ENCODE results near the gene VIM. TPM values are rescaled to one million over a fixed set of nuclear protein-coding genes. Genes with fewer than 3 reads are reported as not detected.
"Not testable (repeated sequence)": the region's sequence is repeated elsewhere in the genome, so short reads cannot be mapped to it uniquely, and the experiment has no call there.

VIM gene
- total and polyA plus RNA-seq, 10 of the 15 experiments (the other 5 are each of a cell fraction or from before 2014, with no cell fraction given): 44.2 to 287 (median 188) TPM

DNA sequence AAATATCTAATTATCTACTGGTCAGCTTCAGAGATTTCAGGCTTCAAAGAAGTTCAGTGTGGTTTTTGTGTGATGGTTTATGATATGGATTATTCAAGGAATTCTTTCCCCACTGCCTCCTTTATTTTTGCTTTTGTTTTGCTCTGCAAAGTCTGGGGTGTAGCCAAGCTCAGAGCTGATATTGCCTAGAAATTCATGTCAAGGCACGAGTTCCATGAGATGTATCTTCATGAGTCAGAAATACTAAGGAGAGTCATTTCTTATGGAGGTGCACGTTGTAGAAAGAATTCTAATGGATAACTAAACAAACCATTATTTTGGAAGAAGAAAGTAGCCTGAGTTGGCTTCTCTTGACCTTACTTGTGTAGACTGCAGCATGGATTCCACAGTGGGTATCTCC is 37.4 kb downstream of the VIM start:
- DNase-seq (ENCODE audit: low read depth, low spot score) (no peak), ATAC-seq (no peak), FAIRE-seq (no peak)
- BruUV-seq (replicated peaks): no TSS peak
- TF ChIP-seq, protein P1, sequence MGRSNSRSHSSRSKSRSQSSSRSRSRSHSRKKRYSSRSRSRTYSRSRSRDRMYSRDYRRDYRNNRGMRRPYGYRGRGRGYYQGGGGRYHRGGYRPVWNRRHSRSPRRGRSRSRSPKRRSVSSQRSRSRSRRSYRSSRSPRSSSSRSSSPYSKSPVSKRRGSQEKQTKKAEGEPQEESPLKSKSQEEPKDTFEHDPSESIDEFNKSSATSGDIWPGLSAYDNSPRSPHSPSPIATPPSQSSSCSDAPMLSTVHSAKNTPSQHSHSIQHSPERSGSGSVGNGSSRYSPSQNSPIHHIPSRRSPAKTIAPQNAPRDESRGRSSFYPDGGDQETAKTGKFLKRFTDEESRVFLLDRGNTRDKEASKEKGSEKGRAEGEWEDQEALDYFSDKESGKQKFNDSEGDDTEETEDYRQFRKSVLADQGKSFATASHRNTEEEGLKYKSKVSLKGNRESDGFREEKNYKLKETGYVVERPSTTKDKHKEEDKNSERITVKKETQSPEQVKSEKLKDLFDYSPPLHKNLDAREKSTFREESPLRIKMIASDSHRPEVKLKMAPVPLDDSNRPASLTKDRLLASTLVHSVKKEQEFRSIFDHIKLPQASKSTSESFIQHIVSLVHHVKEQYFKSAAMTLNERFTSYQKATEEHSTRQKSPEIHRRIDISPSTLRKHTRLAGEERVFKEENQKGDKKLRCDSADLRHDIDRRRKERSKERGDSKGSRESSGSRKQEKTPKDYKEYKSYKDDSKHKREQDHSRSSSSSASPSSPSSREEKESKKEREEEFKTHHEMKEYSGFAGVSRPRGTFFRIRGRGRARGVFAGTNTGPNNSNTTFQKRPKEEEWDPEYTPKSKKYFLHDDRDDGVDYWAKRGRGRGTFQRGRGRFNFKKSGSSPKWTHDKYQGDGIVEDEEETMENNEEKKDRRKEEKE (IDR thresholded peaks at IDR 0.05): no peak
- TF ChIP-seq SUZ12 (IDR thresholded peaks at IDR 0.05; ENCODE audit: unreplicated experiment): no peak
- Histone ChIP-seq H3K4me3 (no peak overlapping the region), H3K4me1 (ENCODE audit: control insufficient read depth, insufficient read depth, low read length) (no peaks in the 10 kb centered on the region), H3K27me3 (replicated peaks in 1 of 2; ENCODE audit: control insufficient read depth in 2 of 2, insufficient read depth in 2 of 2, low read length in 1 of 2) (no peaks in the 10 kb centered on the region; a peak in 2 of 4 replicates), H2AFZ (ENCODE audit: control insufficient read depth, low read depth, low read length) (no peak overlapping the region), H3K4me2 (ENCODE audit: control insufficient read depth, insufficient read depth) (no peak overlapping the region), H3K9ac (ENCODE audit: control insufficient read depth, insufficient read depth, low read length) (no peak overlapping the region), H3K36me3 (ENCODE audit: control insufficient read depth in 2 of 2, insufficient read depth in 2 of 2, low read length in 1 of 2) (no peaks in the 10 kb centered on the region), H3K79me2 (ENCODE audit: control insufficient read depth, insufficient read depth, low read length) (no peaks in the 10 kb centered on the region), H3K9me3 (replicated peaks; ENCODE audit: control insufficient read depth, insufficient read depth, low read length) (peaks cover 2% of the 10 kb centered on the region; the same call in 1 of the 3 replicates), H3K27ac (ENCODE audit: control insufficient read depth, insufficient read depth) (no peak overlapping the region), H4K20me1 (ENCODE audit: control insufficient read depth, insufficient read depth) (no peaks in the 10 kb centered on the region)
- ChIA-PET CTCF (interaction anchor here (0.7 kb wide), 1 partner anchor 434 kb away, joined by 3 read pairs; no protein-coding TSS in a partner anchor), POLR2A (no interaction called here), SMC1A (ENCODE audit: uncharacterized antibody, unreplicated experiment) (interaction anchor here (1.2 kb wide), 1 partner anchor 164 kb away, joined by 6 read pairs; no protein-coding TSS in a partner anchor), RAD21 (ENCODE audit: unreplicated experiment) (no interaction called here)
- intact Hi-C loops (cut with micrococcal nuclease; ENCODE audit: unreplicated experiment): no loop called here
- in situ Hi-C loops (cut with MboI): loop anchor here (25.0 kb wide), 1 partner anchor 1378 kb away; no protein-coding TSS in a partner anchor
- 8% methylated on average over 2 of the region's 2 CpGs for WGBS (ENCODE audit: insufficient coverage, insufficient replicate concordance, low lambda C conversion rate, missing lambda C conversion rate)

DNA sequence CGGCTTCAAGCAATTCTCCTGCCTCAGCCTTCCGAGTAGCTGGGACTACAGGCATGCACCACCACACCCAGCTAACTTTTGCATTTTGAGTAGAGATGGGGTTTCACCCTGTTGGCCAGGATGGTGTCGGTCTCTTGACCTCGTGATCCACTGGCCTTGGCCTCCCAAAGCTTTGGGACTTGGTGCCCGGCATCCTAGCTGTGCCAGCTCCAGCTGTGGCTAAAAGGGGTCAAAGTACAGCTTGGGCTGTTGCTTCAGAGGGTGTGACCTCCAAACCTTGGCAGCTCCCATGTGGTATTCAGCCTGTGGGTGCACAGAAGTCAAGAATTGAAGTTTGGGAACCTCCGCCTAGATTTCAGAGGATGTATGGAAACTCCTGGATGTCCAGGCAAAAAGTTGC is 38.5 kb downstream of the VIM start:
- H4K20me1 ChIP-seq (ENCODE audit: control insufficient read depth, insufficient read depth); H3K4me2 ChIP-seq (ENCODE audit: control insufficient read depth, insufficient read depth); H3K27ac ChIP-seq (ENCODE audit: control insufficient read depth, insufficient read depth); H3K4me3 ChIP-seq; DNase-seq (ENCODE audit: low read depth, low spot score); FAIRE-seq; BruUV-seq (replicated peaks); ATAC-seq; intact Hi-C loops (cut with micrococcal nuclease; ENCODE audit: unreplicated experiment); H3K9ac ChIP-seq (ENCODE audit: control insufficient read depth, insufficient read depth, low read length); H3K36me3 ChIP-seq (ENCODE audit: control insufficient read depth in 2 of 2, insufficient read depth in 2 of 2, low read length in 1 of 2); RAD21 ChIA-PET (ENCODE audit: unreplicated experiment); POLR2A ChIA-PET; H3K27me3 ChIP-seq (replicated peaks in 1 of 2; ENCODE audit: control insufficient read depth in 2 of 2, insufficient read depth in 2 of 2, low read length in 1 of 2); H3K4me1 ChIP-seq (ENCODE audit: control insufficient read depth, insufficient read depth, low read length); H3K9me3 ChIP-seq (replicated peaks; ENCODE audit: control insufficient read depth, insufficient read depth, low read length); H3K79me2 ChIP-seq (ENCODE audit: control insufficient read depth, insufficient read depth, low read length); H2AFZ ChIP-seq (ENCODE audit: control insufficient read depth, low read depth, low read length): not testable (repeated sequence)
- CTCF ChIA-PET: interaction anchor here (0.7 kb wide), 1 partner anchor 435 kb away, joined by 3 read pairs; no protein-coding TSS in a partner anchor
- in situ Hi-C loops (cut with MboI): loop anchor here (25.0 kb wide), 1 partner anchor 1379 kb away; no protein-coding TSS in a partner anchor
- WGBS (ENCODE audit: insufficient coverage, insufficient replicate concordance, low lambda C conversion rate, missing lambda C conversion rate): 34% methylated on average over 6 of the region's 6 CpGs
- SMC1A ChIA-PET (ENCODE audit: uncharacterized antibody, unreplicated experiment): interaction anchor here (1.2 kb wide), 1 partner anchor 163 kb away, joined by 6 read pairs; no protein-coding TSS in a partner anchor
